ENCODE data around the gene CCDC12.

DNA sequence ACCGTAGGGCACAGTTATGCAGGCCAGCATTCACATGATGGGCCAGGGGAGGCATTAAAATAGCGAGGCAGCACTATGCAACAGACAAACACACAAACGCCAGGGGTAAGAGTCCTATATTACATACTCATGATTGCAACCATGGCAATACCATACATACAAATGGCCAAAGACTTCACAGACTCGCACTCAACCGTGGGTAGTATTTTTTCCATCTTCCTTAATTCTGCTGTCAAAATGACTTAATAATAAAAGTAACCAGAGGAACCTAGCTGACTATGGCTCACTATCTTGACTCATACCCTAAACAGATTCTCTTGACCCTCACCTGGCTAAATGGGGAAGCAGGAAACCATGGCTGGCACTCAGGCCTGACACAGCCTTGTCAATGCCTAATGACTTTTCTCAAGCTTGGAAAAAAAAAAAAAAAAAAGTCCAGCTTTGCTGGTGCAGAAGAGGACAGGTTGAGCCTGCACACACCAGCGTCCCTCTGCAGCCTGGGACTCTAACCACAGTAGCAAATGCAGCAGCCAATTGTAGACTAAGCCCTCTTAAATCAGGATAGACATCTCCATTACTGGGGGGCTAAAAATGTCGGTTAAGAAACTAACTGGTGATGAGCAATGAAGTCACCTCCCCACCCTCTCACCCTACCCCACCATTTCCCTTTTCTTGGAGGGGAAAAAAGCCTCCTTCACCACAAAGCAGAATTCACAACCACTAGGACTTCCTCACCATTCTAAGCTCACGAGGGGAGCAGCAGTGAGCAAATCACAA is 23.1 kb downstream of the CCDC12 start:
- no peak for TF ChIP-seq CTCF (IDR thresholded peaks at IDR 0.05)
- TF ChIP-seq POLR2AphosphoS5 (IDR thresholded peaks at IDR 0.05): no peak

Measured in sigmoid colon (tissue), 4 donors.